ENCODE measurements around the gene ATP5MK.

DNA sequence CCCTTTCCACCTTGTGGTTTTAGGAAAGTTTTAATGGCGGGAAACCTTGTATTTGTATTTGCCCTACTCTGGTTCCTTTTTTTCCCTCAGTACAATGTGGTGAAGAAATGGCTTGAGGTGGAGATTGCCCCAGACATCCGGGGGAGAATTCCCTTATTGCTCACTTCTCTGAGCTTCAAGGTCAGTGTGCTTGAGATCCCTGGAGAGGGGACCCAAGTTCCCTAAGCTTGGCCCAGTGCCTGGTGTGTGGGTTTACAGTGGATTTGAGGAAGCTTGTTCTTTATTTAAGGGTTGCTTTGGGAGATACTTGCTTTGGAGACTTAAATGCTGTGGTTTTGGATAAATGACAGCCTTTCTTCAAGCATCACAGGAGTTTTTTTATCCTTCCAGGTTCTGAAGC is 37.6 kb upstream of the ATP5MK start:
- TF ChIP-seq, protein P1, sequence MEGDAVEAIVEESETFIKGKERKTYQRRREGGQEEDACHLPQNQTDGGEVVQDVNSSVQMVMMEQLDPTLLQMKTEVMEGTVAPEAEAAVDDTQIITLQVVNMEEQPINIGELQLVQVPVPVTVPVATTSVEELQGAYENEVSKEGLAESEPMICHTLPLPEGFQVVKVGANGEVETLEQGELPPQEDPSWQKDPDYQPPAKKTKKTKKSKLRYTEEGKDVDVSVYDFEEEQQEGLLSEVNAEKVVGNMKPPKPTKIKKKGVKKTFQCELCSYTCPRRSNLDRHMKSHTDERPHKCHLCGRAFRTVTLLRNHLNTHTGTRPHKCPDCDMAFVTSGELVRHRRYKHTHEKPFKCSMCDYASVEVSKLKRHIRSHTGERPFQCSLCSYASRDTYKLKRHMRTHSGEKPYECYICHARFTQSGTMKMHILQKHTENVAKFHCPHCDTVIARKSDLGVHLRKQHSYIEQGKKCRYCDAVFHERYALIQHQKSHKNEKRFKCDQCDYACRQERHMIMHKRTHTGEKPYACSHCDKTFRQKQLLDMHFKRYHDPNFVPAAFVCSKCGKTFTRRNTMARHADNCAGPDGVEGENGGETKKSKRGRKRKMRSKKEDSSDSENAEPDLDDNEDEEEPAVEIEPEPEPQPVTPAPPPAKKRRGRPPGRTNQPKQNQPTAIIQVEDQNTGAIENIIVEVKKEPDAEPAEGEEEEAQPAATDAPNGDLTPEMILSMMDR (IDR thresholded peaks at IDR 0.05): no peak
- no peak for TF ChIP-seq POLR2AphosphoS5 (IDR thresholded peaks at IDR 0.05)
